Liver (tissue), 3 donors: ENCODE data around the gene CREG2.

ENCODE experiments used
- CTCF ChIP-seq: fragments of 150-350 bp; IDR thresholded peaks from 2 replicates; pipeline ENCODE4 v1.5.1; 2017; ENCODE audit warnings: improper control_type of control experiment, low read depth, low read length; ENCODE audit not compliant: missing input control
- FOXA1 ChIP-seq: IDR thresholded peaks from 2 replicates; pipeline ENCODE4 v1.6.1; 2016; ENCODE audit warnings: antibody characterized with exemption
- GABPA ChIP-seq, 2 donors: IDR thresholded peaks in 1 of 2; conservative IDR thresholded peaks in 1 of 2; 2 replicates each; pipeline ENCODE4 v1.6.1; 2016; ENCODE audit warnings: antibody characterized with exemption in 2 of 2, mild to moderate bottlenecking in 1 of 2, moderate library complexity in 1 of 2
- JUND ChIP-seq, 2 donors: IDR thresholded peaks; 2 replicates each; pipeline ENCODE4 v1.6.1; 2016; ENCODE audit warnings: antibody characterized with exemption in 2 of 2
- MAX ChIP-seq: IDR thresholded peaks from 2 replicates; pipeline ENCODE4 v1.6.1; 2016; ENCODE audit warnings: antibody characterized with exemption
- REST ChIP-seq: IDR thresholded peaks from 2 replicates; pipeline ENCODE4 v1.6.1; 2016; ENCODE audit warnings: antibody characterized with exemption, mild to moderate bottlenecking
- RXRA ChIP-seq, 2 donors: IDR thresholded peaks; 2 replicates each; pipeline ENCODE4 v1.6.1; 2017 to 2018; ENCODE audit warnings: antibody characterized with exemption in 2 of 2, mild to moderate bottlenecking in 1 of 2
- TAF1 ChIP-seq: conservative IDR thresholded peaks from 2 replicates; pipeline ENCODE4 v1.6.1; 2016; ENCODE audit warnings: antibody characterized with exemption, mild to moderate bottlenecking
- donor health status: healthy.
- donor health status: healthy.

- no peak for TF ChIP-seq GABPA (IDR thresholded peaks at IDR 0.05 in 1 of 2, conservative IDR thresholded peaks at IDR 0.05 in 1 of 2)
- TF ChIP-seq CTCF, result no peak
- TF ChIP-seq JUND (IDR thresholded peaks at IDR 0.05), result no peak
- TF ChIP-seq REST, result no peak
- no peak for TF ChIP-seq MAX
- TF ChIP-seq RXRA (IDR thresholded peaks at IDR 0.05), result no peak
- no peak for TF ChIP-seq TAF1
- TF ChIP-seq FOXA1, result no peak
These were observed 44.2 kb upstream of the CREG2 start for GRCh38 chr2:101431486-101431885.
